ENCODE measurements around the gene RPL29.

The RPL29 gene

GRCh38 chr3:52024765-52025452, 29.2 kb upstream of the RPL29 start:
- DNase-seq = no peak

- no peak for DNase-seq
Observed at GRCh38 chr3:52023860-52024764, 28.4 kb upstream of the RPL29 start.

GRCh38 chr3:52023101-52023770, 27.5 kb upstream of the RPL29 start:
- no peak for DNase-seq

GRCh38 chr3:52022323-52023100, 26.8 kb upstream of the RPL29 start:
- DNase-seq = no peak

- no peak for DNase-seq
Observed at GRCh38 chr3:52021489-52022268, 26.0 kb upstream of the RPL29 start.

- no peak for DNase-seq
Observed at GRCh38 chr3:52020796-52021195, 25.1 kb upstream of the RPL29 start.

GRCh38 chr3:52019352-52020080, 23.8 kb upstream of the RPL29 start:
- DNase-seq = no peak

- no peak for DNase-seq
Observed at GRCh38 chr3:52018319-52019000, 22.8 kb upstream of the RPL29 start.

GRCh38 chr3:52017586-52017985, 21.9 kb upstream of the RPL29 start:
- DNase-seq = no peak

- no peak for DNase-seq
Observed at GRCh38 chr3:52015438-52016228, 19.9 kb upstream of the RPL29 start.

- DNase-seq = no peak
Observed at GRCh38 chr3:52014613-52015012, 18.9 kb upstream of the RPL29 start.

- no peak for DNase-seq
Observed at GRCh38 chr3:52013802-52014598, 18.3 kb upstream of the RPL29 start.

- no peak for DNase-seq
Observed at GRCh38 chr3:52012699-52013098, 17.0 kb upstream of the RPL29 start.

- no peak for DNase-seq
Observed at GRCh38 chr3:52010431-52010830, 14.7 kb upstream of the RPL29 start.

GRCh38 chr3:52007291-52007690, 11.6 kb upstream of the RPL29 start:
- no peak for DNase-seq

GRCh38 chr3:52006820-52007133, 11.1 kb upstream of the RPL29 start:
- DNase-seq = no peak

- DNase-seq = no peak
Observed at GRCh38 chr3:52006017-52006819, 10.5 kb upstream of the RPL29 start.

- no peak for DNase-seq
Observed at GRCh38 chr3:52005571-52005986, 9.9 kb upstream of the RPL29 start.
